T-helper 9 cell (primary cell): ENCODE results near the gene MPPED2.

Experiments
- DNase-seq: peaks from one replicate; pipeline ENCODE4 v3.0.0-alpha.2; 2020

Gene MPPED2

GRCh38 chr11:30406978-30407762 is 179.0 kb downstream of the MPPED2 start:
- DNase-seq = no peak

GRCh38 chr11:30405385-30405784 is 180.8 kb downstream of the MPPED2 start:
- DNase-seq = no peak

DNA sequence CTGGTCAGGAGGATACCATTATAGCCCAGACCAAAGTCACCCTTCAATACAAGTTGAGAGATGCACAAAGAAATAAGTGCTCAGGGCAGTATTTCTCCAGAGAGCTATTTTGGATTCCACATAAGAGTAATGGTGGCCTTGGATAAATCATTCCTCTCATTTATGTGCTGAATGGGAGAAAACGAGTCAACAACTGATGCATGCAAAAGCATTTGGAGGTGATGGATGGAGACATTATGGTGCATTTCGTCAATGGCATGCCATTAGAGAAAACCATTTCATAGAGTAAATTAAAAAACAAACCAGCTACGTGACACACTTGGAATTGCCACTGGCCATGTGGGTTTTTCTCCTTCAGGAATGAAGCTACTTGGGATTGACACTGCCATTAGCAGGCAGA is 182.0 kb downstream of the MPPED2 start:
- no peak for DNase-seq

- DNase-seq = no peak
Measured at GRCh38 chr11:30395751-30396150, 190.4 kb downstream of the MPPED2 start.

DNA sequence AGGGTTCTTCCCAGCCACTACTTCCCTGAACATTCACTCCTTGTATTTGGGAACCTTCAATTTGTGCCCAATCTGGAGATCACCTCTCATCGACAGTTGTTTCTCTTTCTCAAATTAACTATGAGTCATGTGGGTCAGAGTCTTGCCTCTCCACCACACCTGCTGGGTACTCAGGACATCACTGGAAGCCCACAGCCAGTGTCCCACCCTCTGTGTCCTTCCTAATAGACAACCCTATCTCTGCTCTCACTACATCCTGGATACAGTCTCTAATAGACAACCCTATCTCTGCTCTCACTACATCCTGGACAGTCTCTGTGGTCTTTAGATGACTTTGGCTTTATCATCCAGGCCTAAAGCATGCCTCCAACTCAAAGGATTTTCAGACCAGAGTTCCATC is 193.1 kb downstream of the MPPED2 start:
- DNase-seq = no peak

- no peak for DNase-seq
Measured at GRCh38 chr11:30392221-30392784, 193.8 kb downstream of the MPPED2 start.

DNA sequence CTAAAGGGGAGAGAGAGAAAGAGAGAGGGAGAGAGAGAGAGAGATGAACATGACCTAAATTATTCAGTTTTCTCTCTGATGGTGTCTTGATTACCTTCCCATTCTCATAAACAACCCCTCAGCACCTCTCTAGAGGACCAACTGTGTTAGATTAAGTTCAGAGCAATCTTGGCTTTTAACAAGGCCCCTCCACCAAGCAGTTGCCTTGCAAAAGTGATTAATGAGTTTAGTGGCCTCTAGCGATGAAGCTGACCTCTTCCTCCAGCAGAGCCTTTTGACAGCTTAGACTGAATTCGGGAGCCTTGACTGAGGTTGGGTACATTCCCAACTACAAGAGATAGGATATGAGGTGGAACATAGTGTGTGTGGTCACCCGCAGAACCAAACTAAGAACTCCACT is 197.2 kb downstream of the MPPED2 start:
- no peak for DNase-seq

- DNase-seq = no peak
Measured at GRCh38 chr11:30387891-30388861, 198.0 kb downstream of the MPPED2 start.

GRCh38 chr11:30381879-30382278 is 204.3 kb downstream of the MPPED2 start:
- DNase-seq = no peak

DNA sequence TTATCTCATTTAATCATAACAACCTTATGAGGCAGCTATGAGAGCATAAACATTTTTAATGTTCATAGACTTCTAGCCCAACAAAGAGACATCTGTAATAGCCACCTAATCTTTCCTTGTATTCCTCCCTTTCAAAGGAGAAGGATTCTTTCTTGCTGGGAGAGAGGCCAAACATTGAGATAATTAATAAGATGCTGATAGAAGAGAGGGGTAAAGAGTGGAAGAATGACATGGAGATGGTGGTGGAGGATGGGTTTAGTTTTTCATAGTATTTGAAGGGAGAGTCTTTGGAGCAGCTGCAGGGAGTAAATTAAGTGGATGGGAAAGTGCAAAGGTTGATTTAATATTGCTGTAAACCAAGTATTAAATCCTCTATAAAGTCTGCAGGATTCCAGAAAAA is 205.3 kb downstream of the MPPED2 start:
- DNase-seq = no peak

GRCh38 chr11:30377347-30377746 is 208.8 kb downstream of the MPPED2 start:
- DNase-seq = no peak

DNA sequence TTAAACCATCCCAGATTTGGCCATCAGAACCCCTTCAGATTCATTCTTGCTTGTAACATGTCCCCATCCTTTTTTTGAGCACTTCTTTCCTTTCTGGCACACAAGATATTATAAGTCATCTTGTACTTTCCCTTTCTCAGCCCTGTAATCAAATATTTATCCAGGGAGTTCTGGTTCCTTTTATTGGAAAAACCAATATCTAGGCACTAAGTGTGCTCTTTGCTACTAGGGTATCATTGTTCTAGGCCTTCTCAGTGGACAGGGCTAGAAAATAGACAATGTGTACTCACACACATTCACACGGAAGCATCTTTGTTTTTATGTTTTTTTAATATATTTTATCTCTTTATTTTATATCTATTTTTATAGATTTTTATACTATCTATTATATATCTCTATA is 216.0 kb downstream of the MPPED2 start:
- no peak for DNase-seq

DNA sequence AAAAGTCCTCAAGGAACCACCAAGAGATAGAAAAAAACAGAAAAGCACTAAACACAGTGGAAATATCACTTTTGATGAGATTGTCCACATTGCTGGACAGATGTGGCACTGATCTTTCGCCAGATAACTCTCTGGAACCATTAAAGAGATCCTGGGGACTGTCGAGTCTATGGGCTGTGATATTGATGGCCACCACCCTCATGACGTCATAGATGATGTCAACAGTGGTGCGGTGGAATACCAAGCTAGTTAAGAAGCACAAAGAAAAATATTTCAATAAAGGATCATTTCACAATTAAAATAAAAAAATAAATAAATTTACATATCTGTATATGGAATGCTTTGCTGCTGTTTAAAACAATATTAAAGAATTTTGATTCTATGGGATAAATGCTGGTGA is 217.8 kb downstream of the MPPED2 start:
- DNase-seq = no peak

- DNase-seq = no peak
Measured at GRCh38 chr11:30365793-30366517, 220.2 kb downstream of the MPPED2 start.

DNA sequence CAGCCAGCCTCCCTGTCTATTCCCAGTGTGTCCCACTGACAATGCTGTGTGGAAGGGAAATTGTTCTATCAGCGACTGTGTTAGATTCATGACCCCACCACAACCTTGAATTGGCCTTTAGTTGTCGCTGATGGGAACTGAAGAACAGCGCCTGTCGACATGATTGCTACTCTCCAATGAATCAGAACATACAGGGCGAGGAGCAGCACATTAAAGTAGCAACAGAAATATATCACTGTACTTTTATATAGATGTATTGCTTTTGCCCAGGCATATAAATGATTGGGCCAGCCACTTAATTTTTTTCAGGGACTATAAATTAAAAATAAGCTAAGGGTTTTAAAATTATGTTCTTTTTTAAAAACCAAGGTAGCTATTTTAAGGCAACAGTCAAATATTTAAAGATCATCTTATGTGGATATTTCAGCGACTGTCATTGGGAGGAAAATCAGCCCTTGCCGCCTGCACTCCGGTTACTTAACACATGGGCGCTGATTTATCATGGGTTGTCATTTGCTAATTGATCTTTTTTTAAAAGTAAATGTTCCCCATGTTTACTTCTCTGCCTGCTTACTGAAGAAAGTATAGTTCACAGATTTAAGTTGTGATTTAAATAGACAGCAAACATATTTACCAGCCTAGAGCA is 221.2 kb downstream of the MPPED2 start:
- DNase-seq = no peak

- no peak for DNase-seq
Measured at GRCh38 chr11:30364139-30364836, 221.9 kb downstream of the MPPED2 start.

GRCh38 chr11:30360741-30361140 is 225.4 kb downstream of the MPPED2 start:
- DNase-seq = no peak
